ENCODE data around the gene DIDO1. TPM values are rescaled to one million over a fixed set of nuclear protein-coding genes. Genes with fewer than 3 reads are reported as not detected.

The DIDO1 gene
- total RNA-seq, 1 experiment from 2014 or later, result 42.9 TPM

DNA sequence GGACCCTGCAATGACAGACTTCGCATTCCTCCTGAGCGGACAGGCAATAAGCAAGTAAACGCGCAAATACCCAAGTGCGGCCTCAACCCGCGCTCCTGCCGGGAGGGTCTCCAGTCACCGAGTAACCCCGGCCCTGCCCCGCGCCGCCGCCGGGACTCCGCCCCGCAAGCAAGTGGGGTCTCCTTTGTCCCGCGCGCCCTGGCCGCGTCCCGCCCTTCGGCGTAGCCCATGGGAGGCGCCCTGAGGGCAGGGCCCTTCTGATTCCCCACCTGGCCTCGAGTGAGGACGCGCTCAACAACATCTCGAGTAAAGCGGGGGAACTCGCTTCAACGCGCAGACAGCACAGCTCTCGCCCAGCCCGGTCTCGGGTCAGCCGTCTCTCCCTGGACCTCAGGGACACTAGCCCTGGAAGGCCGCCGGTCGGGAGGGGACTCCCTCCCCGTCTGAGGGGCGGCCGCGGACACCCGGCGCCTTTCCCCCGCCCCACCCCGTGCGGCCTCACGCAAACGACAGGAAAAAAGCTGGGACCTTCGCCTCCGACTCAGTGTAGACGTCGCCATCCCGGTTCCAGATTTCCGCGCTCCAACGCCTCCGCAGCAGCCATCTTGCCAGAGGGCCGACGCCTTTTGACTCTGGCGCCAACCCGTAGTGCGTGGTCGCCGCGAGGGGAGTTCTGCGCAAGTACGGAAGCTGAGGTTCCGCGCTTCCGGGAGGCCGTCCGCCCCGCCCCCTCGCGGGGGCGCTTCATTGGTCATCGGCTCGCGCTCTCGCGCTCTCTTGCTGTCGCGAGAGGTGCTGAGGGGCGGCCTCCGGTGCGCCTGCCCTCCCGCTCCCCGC is 11.2 kb upstream of the DIDO1 start:
- H3K4me3 ChIP-seq, result peak overlapping the region; percentile 83
- H3K27me3 ChIP-seq (replicated peaks), result no peaks in the 10 kb centered on the region
- H3K27ac ChIP-seq, result peak overlapping the region; percentile 83
- H3K4me1 ChIP-seq (replicated peaks), result peaks cover 14% of the 10 kb centered on the region; the same call in 1 of the 2 replicates
- H3K36me3 ChIP-seq, result peaks cover 59% of the 10 kb centered on the region
- H3K9me3 ChIP-seq (replicated peaks), result no peaks in the 10 kb centered on the region
- DNase-seq (ENCODE audit: low read depth in 1 of 2, low spot score in 2 of 2), result peak; percentile 96 to 97

DNA sequence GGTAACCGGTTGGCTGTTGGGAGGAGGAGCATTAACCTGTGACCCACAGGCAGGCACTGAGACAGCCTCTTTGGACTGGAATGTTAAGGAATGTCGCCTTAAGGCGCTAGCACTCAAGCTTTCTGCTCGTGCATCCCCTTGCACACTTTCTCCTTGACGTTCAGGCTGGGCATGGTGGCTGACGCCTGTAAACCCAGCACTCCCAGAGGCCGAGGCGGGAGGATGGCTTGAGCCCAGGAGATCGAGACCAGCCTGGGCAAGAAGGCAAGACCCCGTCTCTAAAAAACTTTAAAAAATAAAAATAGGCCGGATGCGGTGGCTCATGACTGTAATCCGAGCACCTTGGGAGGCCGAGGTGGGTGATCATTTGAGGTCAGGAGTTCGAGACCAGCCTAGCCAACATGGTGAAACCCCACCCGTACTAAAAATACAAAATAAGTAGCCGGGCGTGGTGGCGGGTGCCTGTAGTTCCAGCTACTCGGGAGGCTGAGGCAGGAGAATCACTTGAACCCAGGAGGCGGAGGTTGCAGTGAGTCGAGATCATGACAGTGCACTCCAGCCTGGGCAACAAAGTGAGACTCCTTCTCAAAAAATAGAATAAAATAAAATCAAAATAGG is 9.8 kb upstream of the DIDO1 start:
- peak overlapping the region; percentile 83 for H3K4me3 ChIP-seq
- H3K27ac ChIP-seq, result no peak overlapping the region
- peaks cover 47% of the 10 kb centered on the region for H3K36me3 ChIP-seq
- H3K9me3 ChIP-seq (replicated peaks), result no peaks in the 10 kb centered on the region
- no peaks in the 10 kb centered on the region for H3K27me3 ChIP-seq (replicated peaks)
- peaks cover 14% of the 10 kb centered on the region; the same call in 1 of the 2 replicates for H3K4me1 ChIP-seq (replicated peaks)
- DNase-seq (ENCODE audit: low read depth in 1 of 2, low spot score in 2 of 2), result no peak

DNA sequence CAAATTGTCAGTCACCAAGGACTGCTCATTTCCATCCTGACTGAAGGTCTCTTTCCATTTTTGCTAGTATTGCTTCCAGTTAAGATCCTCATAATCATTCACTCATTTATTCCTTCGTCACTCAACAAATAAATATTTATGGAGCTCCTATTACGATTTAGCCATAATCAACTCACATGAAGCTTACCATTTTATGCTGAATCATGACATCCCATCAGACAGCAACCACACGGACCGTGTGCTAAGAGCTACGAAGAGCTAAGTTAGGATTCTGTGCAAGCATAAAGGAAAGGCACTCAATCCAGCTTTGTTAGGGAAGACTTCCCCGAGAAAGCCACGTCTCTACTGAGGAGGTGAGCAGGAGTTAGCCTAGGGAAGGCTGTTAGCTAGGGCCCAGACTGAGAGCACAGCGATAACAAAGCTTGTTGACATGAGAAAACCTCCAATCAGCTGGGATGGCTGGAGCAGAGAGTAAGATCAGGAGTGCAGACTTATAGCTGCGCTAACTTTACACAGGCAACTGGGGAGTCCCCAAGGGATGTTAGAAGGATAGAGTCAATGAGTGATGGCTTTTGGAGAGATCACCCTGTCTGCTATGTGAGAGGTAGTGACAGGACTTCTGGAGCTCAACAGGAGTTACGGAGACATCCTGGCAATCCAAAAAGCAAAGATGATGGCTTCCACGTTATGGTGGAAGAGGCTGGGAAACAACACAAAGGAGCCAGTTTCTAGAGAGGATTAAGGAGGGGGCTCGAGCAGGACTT is 9.1 kb upstream of the DIDO1 start:
- peaks cover 20% of the 10 kb centered on the region for H3K4me1 ChIP-seq (replicated peaks)
- H3K27ac ChIP-seq, result no peak overlapping the region
- DNase-seq (ENCODE audit: low read depth in 1 of 2, low spot score in 2 of 2), result no peak
- peaks cover 42% of the 10 kb centered on the region for H3K36me3 ChIP-seq
- H3K4me3 ChIP-seq, result no peak overlapping the region
- no peaks in the 10 kb centered on the region for H3K9me3 ChIP-seq (replicated peaks)
- no peaks in the 10 kb centered on the region for H3K27me3 ChIP-seq (replicated peaks)

DNA sequence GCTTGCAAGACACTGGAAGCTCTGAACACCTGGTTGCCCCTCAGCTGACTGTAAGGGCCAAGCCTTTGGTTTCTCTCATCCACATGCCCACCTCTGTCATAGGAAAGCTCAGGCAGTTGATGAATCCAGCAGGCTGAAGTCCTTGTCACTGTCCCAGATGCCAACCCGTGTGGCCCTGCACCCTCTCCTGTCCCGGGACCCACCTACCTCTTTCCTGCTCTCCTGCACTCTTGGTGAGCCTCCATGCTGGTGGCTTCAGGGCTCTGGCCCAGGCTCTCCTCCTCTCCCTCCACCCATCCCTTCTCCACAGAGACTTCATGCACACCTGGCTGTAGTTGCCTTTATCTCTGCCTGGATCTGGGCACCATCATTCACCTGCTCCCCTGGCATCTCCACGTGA is 7.7 kb upstream of the DIDO1 start:
- DNase-seq (ENCODE audit: low read depth in 1 of 2, low spot score in 2 of 2), result no peak
- H3K9me3 ChIP-seq (replicated peaks), result no peaks in the 10 kb centered on the region
- H3K4me1 ChIP-seq (replicated peaks), result peaks cover 26% of the 10 kb centered on the region
- H3K4me3 ChIP-seq, result no peak overlapping the region
- no peaks in the 10 kb centered on the region for H3K27me3 ChIP-seq (replicated peaks)
- peaks cover 42% of the 10 kb centered on the region for H3K36me3 ChIP-seq
- H3K27ac ChIP-seq, result no peak overlapping the region

DNA sequence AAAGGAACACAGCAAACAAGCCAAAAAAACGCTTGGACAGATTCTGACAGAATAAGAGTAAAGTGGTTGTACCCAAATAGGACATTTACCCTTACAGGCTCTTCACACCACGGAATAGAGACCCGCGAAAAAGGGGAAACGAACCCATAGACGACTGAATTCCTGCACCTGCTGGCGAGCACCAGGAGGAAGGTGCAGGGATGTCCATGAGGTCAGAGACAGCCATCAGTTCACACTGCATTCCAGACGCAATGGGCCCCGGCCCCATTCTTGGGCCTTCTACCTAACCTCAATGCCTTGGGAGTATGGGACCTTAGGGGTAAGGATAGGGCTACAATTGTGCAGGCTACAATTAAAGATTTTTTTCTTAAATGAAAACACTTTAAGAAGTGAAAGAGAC is 5.2 kb upstream of the DIDO1 start:
- H3K9me3 ChIP-seq (replicated peaks), result no peaks in the 10 kb centered on the region
- H3K4me1 ChIP-seq (replicated peaks), result peaks cover 45% of the 10 kb centered on the region
- H3K4me3 ChIP-seq, result no peak overlapping the region
- no peaks in the 10 kb centered on the region for H3K27me3 ChIP-seq (replicated peaks)
- H3K27ac ChIP-seq, result no peak overlapping the region
- DNase-seq (ENCODE audit: low read depth in 1 of 2, low spot score in 2 of 2), result no peak
- H3K36me3 ChIP-seq, result peaks cover 48% of the 10 kb centered on the region

DNA sequence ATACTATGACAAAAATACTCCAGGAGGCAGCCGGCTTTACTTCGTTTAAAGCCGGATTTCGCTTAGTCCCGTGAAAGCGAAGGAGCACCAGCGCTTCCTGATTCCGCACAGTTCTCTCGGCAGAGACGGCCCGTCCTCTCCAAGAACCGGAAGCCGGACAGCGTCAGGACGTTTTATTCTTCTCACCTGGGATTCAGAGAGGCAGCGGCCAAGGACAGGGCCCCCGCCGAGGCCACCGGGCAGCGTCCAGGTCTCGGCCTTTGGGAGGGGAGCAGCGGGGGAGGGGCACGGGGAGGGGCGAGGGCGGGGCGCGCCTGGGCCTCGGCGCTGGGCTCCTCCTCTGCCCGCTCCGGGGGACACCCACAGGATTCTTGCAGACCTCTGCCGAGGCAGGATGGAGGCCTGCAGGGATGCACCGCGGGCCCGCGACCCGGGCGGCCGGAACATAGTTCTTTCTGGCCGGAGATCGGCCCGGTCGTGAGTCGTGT is 2.8 kb upstream of the DIDO1 start:
- peaks cover 39% of the 10 kb centered on the region for H3K36me3 ChIP-seq
- DNase-seq (ENCODE audit: low read depth in 1 of 2, low spot score in 2 of 2), result peak; percentile 73 to 79
- no peaks in the 10 kb centered on the region for H3K9me3 ChIP-seq (replicated peaks)
- H3K27me3 ChIP-seq (replicated peaks), result no peaks in the 10 kb centered on the region
- peak overlapping the region; percentile 82 for H3K27ac ChIP-seq
- peak overlapping the region; percentile 33 for H3K4me3 ChIP-seq
- H3K4me1 ChIP-seq (replicated peaks), result peaks cover 50% of the 10 kb centered on the region

DNA sequence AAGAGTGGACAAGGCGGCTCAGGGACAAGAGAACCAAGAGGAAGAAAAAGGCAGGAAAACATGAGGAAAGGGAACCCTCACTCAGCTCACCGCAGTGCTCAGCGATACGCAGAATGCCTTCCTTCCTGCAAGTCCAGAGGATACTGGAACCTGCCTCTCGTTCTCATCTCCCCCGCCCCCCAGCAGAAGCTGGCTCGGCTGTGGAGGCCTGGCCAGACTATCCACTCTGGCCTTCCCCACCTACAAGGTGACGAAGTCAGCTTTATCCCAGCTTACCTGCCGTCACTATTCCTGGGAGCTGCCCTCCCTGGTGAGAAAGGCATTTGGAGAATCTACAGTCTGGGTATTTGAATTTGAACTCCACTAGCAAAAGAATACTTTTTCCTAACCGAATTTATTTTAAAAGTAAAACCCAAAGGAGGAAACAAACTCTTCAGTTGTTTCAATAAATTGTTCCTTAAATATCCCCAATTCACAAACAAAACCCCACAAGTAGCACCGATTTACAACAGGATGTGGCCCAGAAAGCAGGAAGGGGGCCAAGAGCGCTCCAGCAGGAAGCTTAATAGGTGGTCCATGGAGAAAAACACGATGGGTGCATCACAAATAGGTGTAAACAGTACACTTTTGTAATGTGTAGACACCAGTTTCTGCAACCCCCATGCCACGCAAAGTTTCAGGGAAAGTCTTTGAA is 2.1 kb upstream of the DIDO1 start:
- peaks cover 32% of the 10 kb centered on the region for H3K36me3 ChIP-seq
- peaks cover 57% of the 10 kb centered on the region for H3K4me1 ChIP-seq (replicated peaks)
- H3K9me3 ChIP-seq (replicated peaks), result no peaks in the 10 kb centered on the region
- peak overlapping the region; percentile 82 for H3K27ac ChIP-seq
- DNase-seq (ENCODE audit: low read depth in 1 of 2, low spot score in 2 of 2), result peak; percentile 82 to 83
- H3K27me3 ChIP-seq (replicated peaks), result no peaks in the 10 kb centered on the region
- H3K4me3 ChIP-seq, result peak overlapping the region; percentile 33

DNA sequence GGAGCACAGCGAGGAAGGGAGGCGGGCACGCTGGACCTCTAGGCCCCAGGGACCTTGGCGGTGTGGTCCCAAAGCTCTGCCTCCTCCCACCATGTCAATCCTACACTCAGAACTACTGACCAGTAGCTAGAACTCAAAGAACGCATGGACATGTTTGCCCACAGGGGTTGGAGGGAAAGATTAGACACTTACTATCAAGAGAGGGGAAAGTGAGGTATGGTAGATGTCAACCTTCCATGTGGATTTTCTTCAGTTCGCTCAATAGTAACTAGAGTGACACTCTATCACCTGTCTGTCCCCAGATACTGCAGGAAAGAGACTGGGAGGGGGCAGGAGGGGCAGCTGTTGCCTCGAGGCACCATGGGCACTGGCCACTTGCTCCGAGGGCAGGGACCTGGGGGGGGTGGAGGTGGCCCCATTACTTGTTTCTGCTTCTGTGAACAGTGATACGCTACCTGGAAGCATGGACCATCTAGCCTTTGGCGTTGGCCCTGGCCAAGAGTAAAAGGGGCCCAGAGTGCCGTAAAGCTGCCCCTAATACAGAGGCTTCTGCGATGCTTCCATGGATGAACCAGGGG is 912 bp upstream of the DIDO1 start:
- Histone ChIP-seq H3K27me3 (replicated peaks) (no peaks in the 10 kb centered on the region), H3K4me1 (replicated peaks) (peaks cover 64% of the 10 kb centered on the region), H3K36me3 (peaks cover 22% of the 10 kb centered on the region), H3K9me3 (replicated peaks) (no peaks in the 10 kb centered on the region), H3K4me3 (peak overlapping the region; percentile 92; the same call in 1 of the 2 replicates), H3K27ac (no peak overlapping the region)
- no peak for DNase-seq (ENCODE audit: low read depth in 1 of 2, low spot score in 2 of 2)

DNA sequence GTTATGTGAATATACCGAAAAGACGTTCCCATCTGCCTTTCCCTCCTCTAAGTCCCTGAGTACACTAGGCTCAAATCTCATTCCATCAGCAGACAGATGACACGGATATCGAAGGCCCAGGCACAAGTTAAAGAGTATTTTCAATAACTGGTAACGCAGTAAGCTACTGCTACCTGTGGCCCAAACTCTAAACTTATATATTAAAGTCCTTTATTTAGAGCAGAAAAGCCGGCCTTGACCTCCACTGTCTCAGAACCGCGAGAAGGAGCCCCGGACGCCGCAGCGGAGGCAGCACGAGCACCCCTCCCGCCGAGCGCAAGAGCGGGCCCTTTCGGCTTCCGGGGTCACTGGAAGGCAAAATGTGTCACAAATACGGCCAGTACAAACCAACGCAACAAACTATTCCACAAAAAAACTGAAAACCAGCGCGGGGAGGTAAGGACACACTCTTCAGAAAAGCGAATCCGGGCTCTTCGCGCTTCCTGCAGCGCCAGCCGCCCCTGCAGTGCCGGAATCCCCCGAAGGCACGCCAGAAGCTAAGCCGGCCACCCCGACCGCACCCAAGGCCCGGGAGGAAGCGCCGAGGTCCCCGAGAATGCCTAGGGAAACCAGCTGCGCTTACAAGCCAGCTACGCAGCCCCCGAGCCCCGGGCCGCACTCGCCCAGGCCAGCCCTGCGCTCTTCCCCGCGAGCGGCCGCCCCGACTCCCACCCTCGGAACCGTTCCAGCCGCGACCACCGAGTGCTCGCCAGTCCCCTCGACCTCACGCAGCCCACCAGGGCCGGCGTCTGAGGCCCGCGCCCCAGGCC is 681 bp downstream of the DIDO1 start:
- Histone ChIP-seq H3K27me3 (replicated peaks) (no peaks in the 10 kb centered on the region), H3K36me3 (peaks cover 26% of the 10 kb centered on the region), H3K4me1 (replicated peaks) (peaks cover 66% of the 10 kb centered on the region), H3K4me3 (peak overlapping the region; percentile 92), H3K27ac (peak overlapping the region; percentile 85), H3K9me3 (replicated peaks) (no peaks in the 10 kb centered on the region)
- peak in 1 of 2 experiments; percentile 60 for DNase-seq (ENCODE audit: low read depth in 1 of 2, low spot score in 2 of 2)

DNA sequence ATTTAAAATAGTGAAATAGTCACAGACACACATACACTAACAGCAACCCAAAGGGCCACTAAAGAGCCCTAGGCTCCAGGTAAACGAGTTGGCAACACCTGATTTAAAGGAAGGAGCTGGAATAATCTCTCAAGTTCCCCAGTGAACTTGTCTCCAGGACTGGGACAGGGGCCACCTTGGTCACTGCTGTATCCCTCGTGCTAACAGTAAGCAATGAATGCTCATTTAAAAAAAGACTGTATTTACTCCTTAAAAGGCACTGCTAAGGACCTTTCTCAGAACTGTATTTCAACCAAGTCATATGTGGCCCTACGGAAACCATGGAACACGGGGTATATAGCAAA is 1.3 kb downstream of the DIDO1 start:
- Histone ChIP-seq H3K36me3 (peaks cover 27% of the 10 kb centered on the region), H3K4me3 (peak overlapping the region; percentile 92), H3K4me1 (replicated peaks) (peaks cover 60% of the 10 kb centered on the region), H3K27ac (peak overlapping the region; percentile 85), H3K9me3 (replicated peaks) (no peaks in the 10 kb centered on the region), H3K27me3 (replicated peaks) (no peaks in the 10 kb centered on the region)
- DNase-seq (ENCODE audit: low read depth in 1 of 2, low spot score in 2 of 2), result no peak

DNA sequence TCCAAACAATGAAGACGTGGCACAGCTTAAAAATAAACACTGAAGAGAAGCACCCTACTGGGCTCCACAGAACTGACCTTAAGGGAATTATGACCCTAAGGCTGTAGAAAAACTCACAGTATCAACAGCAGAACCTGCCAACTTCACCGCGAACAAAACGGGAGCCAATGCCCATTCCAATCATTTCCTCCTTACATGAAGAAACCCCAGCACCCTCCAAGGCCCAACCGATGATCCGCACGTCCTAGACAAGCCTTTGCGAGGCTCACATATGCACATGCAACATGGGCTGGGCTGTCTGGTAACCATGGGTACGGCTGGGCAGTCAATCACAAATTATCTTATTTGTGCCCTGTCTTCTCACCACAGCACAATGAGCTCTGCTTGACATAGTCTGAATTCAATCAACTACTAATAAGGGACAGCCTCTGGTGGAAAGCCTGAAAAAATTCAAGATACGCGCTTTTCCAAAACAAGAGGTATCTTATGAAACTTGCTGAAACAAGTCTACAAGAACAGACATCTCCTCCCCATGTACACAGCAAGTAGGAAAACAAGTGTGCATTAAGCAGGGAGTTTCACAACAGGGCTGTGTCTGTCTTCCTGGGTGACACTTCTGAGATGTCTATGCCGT is 1.7 kb downstream of the DIDO1 start:
- peak in 1 of 2 experiments; percentile 56 for DNase-seq (ENCODE audit: low read depth in 1 of 2, low spot score in 2 of 2)
- peak overlapping the region; percentile 92 for H3K4me3 ChIP-seq
- peaks cover 27% of the 10 kb centered on the region for H3K36me3 ChIP-seq
- peaks cover 56% of the 10 kb centered on the region for H3K4me1 ChIP-seq (replicated peaks)
- H3K27ac ChIP-seq, result peak overlapping the region; percentile 85
- H3K9me3 ChIP-seq (replicated peaks), result no peaks in the 10 kb centered on the region
- H3K27me3 ChIP-seq (replicated peaks), result no peaks in the 10 kb centered on the region
